ENCODE results near the gene FOXI3.
"Not testable (repeated sequence)": the region's sequence is repeated elsewhere in the genome, so short reads cannot be mapped to it uniquely, and the experiment has no call there.

FOXI3 gene

DNA sequence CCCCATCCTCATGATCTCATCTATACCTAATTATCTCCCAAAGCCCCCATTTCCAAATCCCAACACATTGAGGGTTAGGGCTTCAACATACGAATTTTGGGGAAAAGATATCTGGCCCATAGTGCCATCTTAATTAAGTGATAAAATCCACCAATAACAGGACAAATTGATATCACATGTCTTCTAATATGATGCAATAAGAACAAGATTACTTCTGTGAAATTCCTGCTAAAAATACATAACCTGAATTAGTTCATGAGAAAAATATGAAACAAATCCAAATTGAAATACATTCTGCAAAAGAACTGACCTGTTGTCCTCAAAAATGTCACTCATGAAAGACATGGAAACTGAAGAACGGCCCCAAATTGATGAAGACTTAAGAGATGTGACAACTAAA is 28.8 kb downstream of the FOXI3 start:
- Histone ChIP-seq H3K27ac (ENCODE audit: low read depth, low read length) (no peak overlapping the region), H3K4me3 (ENCODE audit: low read length) (no peak overlapping the region), H3K9me2 (replicated peaks; ENCODE audit: control insufficient read depth, low read length) (no peaks in the 10 kb centered on the region), H3K79me2 (ENCODE audit: control insufficient read depth, low read length) (no peaks in the 10 kb centered on the region), H3K4me1 (ENCODE audit: control insufficient read depth, low read length) (no peaks in the 10 kb centered on the region), H3K27me3 (ENCODE audit: control insufficient read depth, low read length) (no peaks in the 10 kb centered on the region), H3K9me3 (ENCODE audit: control insufficient read depth, insufficient read depth, low read length) (no peaks in the 10 kb centered on the region), H3K4me2 (ENCODE audit: low read length) (no peak overlapping the region), H4K20me1 (ENCODE audit: control insufficient read depth, insufficient read depth, low read depth, low read length) (no peaks in the 10 kb centered on the region), H3K36me3 (ENCODE audit: control insufficient read depth, low read length) (no peaks in the 10 kb centered on the region), H3F3A (ENCODE audit: control insufficient read depth, insufficient read depth) (no peaks in the 10 kb centered on the region)
- TF ChIP-seq EZH2phosphoT487 (IDR thresholded peaks at IDR 0.05; ENCODE audit: borderline replicate concordance, low read length) (no peak), CTCF (IDR thresholded peaks at IDR 0.05; ENCODE audit: low read depth, low read length, poor library complexity, severe bottlenecking) (no peak)

GRCh38 chr2:88419051-88419450 is 33.4 kb downstream of the FOXI3 start:
- H3K9me3 ChIP-seq (ENCODE audit: control insufficient read depth, insufficient read depth, low read length); H3K36me3 ChIP-seq (ENCODE audit: control insufficient read depth, low read length); H3K27ac ChIP-seq (ENCODE audit: low read depth, low read length); H4K20me1 ChIP-seq (ENCODE audit: control insufficient read depth, insufficient read depth, low read depth, low read length); H3K4me3 ChIP-seq (ENCODE audit: low read length); H3K4me2 ChIP-seq (ENCODE audit: low read length); H3K27me3 ChIP-seq (ENCODE audit: control insufficient read depth, low read length); H3K79me2 ChIP-seq (ENCODE audit: control insufficient read depth, low read length); H3F3A ChIP-seq (ENCODE audit: control insufficient read depth, insufficient read depth); H3K4me1 ChIP-seq (ENCODE audit: control insufficient read depth, low read length); H3K9me2 ChIP-seq (replicated peaks; ENCODE audit: control insufficient read depth, low read length): not testable (repeated sequence)

GRCh38 chr2:88416016-88416663 is 36.4 kb downstream of the FOXI3 start:
- H3K4me2 ChIP-seq (ENCODE audit: low read length), result no peak overlapping the region
- no peak overlapping the region for H3K27ac ChIP-seq (ENCODE audit: low read depth, low read length)
- no peak overlapping the region for H3K4me3 ChIP-seq (ENCODE audit: low read length)
- no peaks in the 10 kb centered on the region for H3K79me2 ChIP-seq (ENCODE audit: control insufficient read depth, low read length)
- H3K9me3 ChIP-seq (ENCODE audit: control insufficient read depth, insufficient read depth, low read length), result no peaks in the 10 kb centered on the region
- no peaks in the 10 kb centered on the region for H3K36me3 ChIP-seq (ENCODE audit: control insufficient read depth, low read length)
- H3K27me3 ChIP-seq (ENCODE audit: control insufficient read depth, low read length), result peaks cover 10% of the 10 kb centered on the region; the same call in 1 of the 2 replicates
- no peaks in the 10 kb centered on the region for H3K9me2 ChIP-seq (replicated peaks; ENCODE audit: control insufficient read depth, low read length)
- TF ChIP-seq EZH2phosphoT487 (IDR thresholded peaks at IDR 0.05; ENCODE audit: borderline replicate concordance, low read length) (no peak), CTCF (IDR thresholded peaks at IDR 0.05; ENCODE audit: low read depth, low read length, poor library complexity, severe bottlenecking) (no peak)
- H3F3A ChIP-seq (ENCODE audit: control insufficient read depth, insufficient read depth), result no peaks in the 10 kb centered on the region
- H4K20me1 ChIP-seq (ENCODE audit: control insufficient read depth, insufficient read depth, low read depth, low read length), result no peaks in the 10 kb centered on the region
- H3K4me1 ChIP-seq (ENCODE audit: control insufficient read depth, low read length), result no peaks in the 10 kb centered on the region

DNA sequence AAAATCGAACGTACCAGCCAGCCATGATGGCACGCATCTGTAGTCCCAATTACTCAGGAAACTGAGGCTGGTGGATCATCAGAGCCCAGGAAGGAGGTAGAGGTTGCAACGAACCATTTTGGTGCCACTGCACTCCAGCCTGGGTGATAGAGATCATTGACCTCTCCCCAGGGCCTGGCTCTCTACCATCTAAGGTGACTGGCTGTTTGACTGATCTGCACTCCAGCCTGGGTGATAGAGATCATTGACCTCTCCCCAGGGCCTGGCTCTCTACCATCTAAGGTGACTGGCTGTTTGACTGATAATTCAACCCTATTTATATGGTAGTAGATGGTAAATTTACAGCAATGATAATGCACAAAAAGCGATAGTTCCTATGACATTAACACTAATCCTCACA is 43.6 kb downstream of the FOXI3 start:
- H4K20me1 ChIP-seq (ENCODE audit: control insufficient read depth, insufficient read depth, low read depth, low read length); H3K4me2 ChIP-seq (ENCODE audit: low read length); H3K9me3 ChIP-seq (ENCODE audit: control insufficient read depth, insufficient read depth, low read length); H3K4me1 ChIP-seq (ENCODE audit: control insufficient read depth, low read length); H3K9me2 ChIP-seq (replicated peaks; ENCODE audit: control insufficient read depth, low read length); H3F3A ChIP-seq (ENCODE audit: control insufficient read depth, insufficient read depth); H3K36me3 ChIP-seq (ENCODE audit: control insufficient read depth, low read length); H3K27me3 ChIP-seq (ENCODE audit: control insufficient read depth, low read length); H3K27ac ChIP-seq (ENCODE audit: low read depth, low read length); H3K79me2 ChIP-seq (ENCODE audit: control insufficient read depth, low read length); H3K4me3 ChIP-seq (ENCODE audit: low read length): not testable (repeated sequence)

All from DOHH2 (cell line).